ENCODE measurements around the gene HSP90AB1.
A peak's percentile ranks its signal among the peaks of the same experiment; 100 is the strongest.

Gene HSP90AB1

GRCh38 chr6:44245912-44246662 lies 814 bp upstream of the HSP90AB1 start:
- TF ChIP-seq CTCF (IDR thresholded peaks at IDR 0.05; ENCODE audit: low read depth, low read length), result no peak

GRCh38 chr6:44247338-44248302 lies 719 bp downstream of the HSP90AB1 start:
- no peak for TF ChIP-seq CTCF (IDR thresholded peaks at IDR 0.05; ENCODE audit: low read depth, low read length)
- peak overlapping the region; percentile 82 to 90 for H3K4me3 ChIP-seq (replicated peaks in 1 of 2; ENCODE audit: low read depth in 2 of 2, low read length in 2 of 2)
- peak; percentile 53 to 63 for DNase-seq (ENCODE audit: low read depth in 2 of 2)

More at GRCh38 chr6:44245912-44246662, 814 bp upstream of the HSP90AB1 start:
- peak; percentile 83 to 92 for DNase-seq (ENCODE audit: low read depth in 2 of 2)
- H3K4me3 ChIP-seq (replicated peaks in 1 of 2; ENCODE audit: low read depth in 2 of 2, low read length in 2 of 2), result peak overlapping the region; percentile 82 to 90

GRCh38 chr6:44248579-44248978 lies 1.7 kb downstream of the HSP90AB1 start:
- TF ChIP-seq CTCF (IDR thresholded peaks at IDR 0.05; ENCODE audit: low read depth, low read length), result no peak
- no peak for DNase-seq (ENCODE audit: low read depth in 2 of 2)
- H3K4me3 ChIP-seq (replicated peaks in 1 of 2; ENCODE audit: low read depth in 2 of 2, low read length in 2 of 2), result peak overlapping the region; percentile 82 to 90

GRCh38 chr6:44249082-44249748 lies 2.3 kb downstream of the HSP90AB1 start:
- no peak for DNase-seq (ENCODE audit: low read depth in 2 of 2)
- H3K4me3 ChIP-seq (replicated peaks in 1 of 2; ENCODE audit: low read depth in 2 of 2, low read length in 2 of 2), result peak overlapping the region; percentile 82 to 90
- TF ChIP-seq CTCF (IDR thresholded peaks at IDR 0.05; ENCODE audit: low read depth, low read length), result no peak

GRCh38 chr6:44250067-44250717 lies 3.3 kb downstream of the HSP90AB1 start:
- no peak for TF ChIP-seq CTCF (IDR thresholded peaks at IDR 0.05; ENCODE audit: low read depth, low read length)
- DNase-seq (ENCODE audit: low read depth in 2 of 2), result no peak
- H3K4me3 ChIP-seq (replicated peaks in 1 of 2; ENCODE audit: low read depth in 2 of 2, low read length in 2 of 2), result no peak overlapping the region

GRCh38 chr6:44250718-44251123 lies 3.8 kb downstream of the HSP90AB1 start:
- H3K4me3 ChIP-seq (replicated peaks in 1 of 2; ENCODE audit: low read depth in 2 of 2, low read length in 2 of 2), result no peak overlapping the region
- no peak for DNase-seq (ENCODE audit: low read depth in 2 of 2)
- TF ChIP-seq CTCF (IDR thresholded peaks at IDR 0.05; ENCODE audit: low read depth, low read length), result no peak
